ENCODE measurements around the gene TMPRSS13.

TMPRSS13 gene

DNA sequence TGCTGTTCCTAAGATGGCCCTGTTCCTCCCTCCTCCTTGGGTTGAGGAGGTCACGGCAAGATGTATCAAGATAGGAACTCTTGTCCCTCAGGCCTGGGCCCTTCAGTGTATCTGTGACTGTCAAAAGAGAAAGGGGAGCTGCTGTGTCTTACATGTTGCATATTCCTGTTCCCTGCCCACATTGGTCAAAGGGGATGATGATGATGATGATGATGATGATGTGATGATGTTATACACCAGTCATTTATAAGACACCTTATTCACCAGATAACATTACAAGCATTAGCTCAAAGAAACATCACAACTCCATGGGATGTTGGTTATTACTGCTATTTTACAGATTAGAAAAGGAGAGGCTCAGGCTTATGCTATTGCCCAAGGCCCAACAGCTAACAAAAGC is 66.4 kb downstream of the TMPRSS13 start:
- H3K27ac ChIP-seq: no peak overlapping the region
- TF ChIP-seq, protein P1, sequence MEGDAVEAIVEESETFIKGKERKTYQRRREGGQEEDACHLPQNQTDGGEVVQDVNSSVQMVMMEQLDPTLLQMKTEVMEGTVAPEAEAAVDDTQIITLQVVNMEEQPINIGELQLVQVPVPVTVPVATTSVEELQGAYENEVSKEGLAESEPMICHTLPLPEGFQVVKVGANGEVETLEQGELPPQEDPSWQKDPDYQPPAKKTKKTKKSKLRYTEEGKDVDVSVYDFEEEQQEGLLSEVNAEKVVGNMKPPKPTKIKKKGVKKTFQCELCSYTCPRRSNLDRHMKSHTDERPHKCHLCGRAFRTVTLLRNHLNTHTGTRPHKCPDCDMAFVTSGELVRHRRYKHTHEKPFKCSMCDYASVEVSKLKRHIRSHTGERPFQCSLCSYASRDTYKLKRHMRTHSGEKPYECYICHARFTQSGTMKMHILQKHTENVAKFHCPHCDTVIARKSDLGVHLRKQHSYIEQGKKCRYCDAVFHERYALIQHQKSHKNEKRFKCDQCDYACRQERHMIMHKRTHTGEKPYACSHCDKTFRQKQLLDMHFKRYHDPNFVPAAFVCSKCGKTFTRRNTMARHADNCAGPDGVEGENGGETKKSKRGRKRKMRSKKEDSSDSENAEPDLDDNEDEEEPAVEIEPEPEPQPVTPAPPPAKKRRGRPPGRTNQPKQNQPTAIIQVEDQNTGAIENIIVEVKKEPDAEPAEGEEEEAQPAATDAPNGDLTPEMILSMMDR (conservative IDR thresholded peaks at IDR 0.05): no peak

DNA sequence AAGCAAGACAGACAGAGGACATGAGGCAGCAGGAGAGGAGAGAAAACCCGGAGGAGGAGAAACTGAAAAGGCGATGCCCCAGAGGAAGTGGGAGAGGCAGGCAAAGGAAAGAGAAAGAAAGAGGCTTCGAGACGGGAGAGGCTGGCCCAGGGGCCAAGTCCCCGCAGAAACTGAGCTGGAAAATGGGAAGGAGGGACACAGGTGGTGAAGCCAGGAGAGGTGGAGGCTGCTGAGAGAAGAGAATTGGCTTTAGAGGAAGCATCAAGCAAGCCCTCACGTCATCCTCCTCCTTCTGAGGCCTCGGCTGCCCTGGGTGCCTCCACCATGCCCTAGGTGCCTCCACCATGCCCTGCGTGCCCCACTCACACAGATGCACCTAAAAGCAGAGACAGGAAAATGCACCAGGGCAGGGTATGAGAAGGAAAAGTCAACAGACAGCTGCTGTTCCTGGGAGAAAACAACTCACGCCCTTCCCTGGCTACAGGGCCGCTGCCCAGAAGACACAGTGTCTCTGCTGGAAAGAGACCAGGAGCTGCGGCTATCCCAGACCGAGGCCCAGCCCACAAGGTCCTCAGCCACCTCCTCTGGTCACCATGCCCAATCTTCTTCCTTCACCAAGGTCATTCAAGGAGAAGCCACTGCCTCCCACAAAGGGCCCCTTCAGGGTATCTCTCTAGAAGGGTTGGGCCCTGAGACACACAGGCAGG is 67.0 kb downstream of the TMPRSS13 start:
- TF ChIP-seq, protein P1 (conservative IDR thresholded peaks at IDR 0.05): no peak
- no peak overlapping the region for H3K27ac ChIP-seq

DNA sequence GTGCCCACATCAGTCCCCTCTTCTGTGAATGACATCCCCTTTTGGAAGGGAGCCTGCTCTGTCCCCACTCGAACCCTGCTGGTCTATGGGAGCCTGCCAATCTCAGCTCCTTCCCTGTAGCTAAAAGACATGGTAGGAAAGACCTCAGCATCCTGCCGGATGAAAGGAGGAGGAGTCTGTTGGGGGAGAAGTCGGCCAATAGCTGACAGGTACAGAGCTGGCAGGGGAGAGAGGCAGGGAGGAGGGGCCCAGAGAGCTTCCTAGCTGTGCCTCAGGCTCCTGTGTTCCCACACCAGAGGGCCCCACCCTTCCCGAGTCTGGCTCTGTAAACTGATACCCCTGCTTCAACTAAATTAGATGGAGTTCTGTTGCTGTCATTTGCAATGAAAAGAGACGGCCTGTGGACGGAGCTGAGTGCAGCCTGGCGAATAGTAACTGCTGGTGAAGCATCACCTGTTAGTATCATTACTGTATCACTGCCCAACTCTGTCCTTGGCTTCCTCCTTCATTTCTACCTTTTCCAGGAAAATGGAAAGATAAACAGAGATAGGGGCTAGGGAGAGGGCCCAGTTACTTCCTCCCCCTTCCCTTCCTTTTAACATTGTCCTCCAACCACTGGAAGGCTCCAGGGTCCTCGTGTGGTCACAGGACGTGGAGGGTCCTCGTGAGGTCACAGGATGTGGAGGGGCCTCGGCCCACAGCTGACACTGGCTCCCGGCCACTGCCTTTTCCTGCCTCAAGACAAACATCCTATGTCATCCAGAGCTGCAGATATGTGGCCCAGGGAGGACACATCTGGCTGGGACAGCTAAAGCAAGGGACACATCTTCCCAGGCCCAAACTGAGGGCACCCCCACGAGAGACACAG is 67.8 kb downstream of the TMPRSS13 start:
- TF ChIP-seq, protein P1 (conservative IDR thresholded peaks at IDR 0.05): no peak
- no peak overlapping the region for H3K27ac ChIP-seq

DNA sequence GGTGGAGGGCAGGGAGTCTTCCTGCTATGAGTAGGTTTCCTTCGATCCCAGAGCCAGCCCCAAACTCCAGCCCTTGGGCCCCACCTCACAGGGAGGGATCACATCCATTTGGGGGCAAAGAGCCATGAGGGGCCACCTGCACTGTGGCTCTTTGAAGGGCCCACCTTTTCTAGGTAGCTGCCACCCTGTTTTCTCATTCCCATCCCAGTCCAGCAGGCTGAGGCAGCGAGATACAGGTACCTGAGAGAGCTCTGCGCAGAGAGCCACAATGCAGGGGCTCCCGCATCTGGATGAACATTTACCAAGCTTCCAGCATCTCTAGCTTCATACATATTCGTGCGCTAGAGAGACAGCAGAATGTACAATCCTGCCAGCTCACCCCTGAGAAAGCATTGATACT is 69.1 kb downstream of the TMPRSS13 start:
- TF ChIP-seq, protein P1 (conservative IDR thresholded peaks at IDR 0.05): no peak
- H3K27ac ChIP-seq: no peak overlapping the region

DNA sequence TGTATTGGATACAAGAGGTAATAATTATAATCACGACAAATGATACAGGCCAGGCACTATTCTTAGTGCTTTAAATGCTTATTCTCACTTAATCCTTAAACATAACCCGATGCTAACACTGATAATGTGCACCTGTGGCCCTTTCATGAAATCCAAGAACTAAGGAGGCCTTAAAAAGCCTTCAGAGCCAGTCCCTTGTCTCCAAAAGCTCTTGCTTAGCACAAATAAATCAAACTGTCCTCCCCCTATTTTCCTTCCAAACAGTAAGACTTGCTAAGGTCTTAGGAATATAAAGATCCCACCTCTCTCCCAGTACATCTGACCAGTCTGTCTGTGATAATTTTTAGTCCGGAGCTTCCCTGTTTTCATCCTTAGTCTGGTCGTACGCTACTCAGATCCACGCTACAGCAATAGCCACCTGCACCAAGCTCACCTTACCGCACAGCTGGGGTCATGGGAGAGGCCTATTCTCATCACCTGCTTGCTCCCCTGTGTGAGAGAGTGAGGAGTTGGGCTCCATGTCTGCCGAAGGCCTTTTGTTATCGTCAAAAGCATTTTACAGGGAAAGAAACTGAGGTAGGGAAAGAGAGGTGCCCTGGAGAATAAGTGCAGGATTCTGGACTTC is 69.6 kb downstream of the TMPRSS13 start:
- H3K27ac ChIP-seq: no peak overlapping the region
- TF ChIP-seq, protein P1 (conservative IDR thresholded peaks at IDR 0.05): no peak

DNA sequence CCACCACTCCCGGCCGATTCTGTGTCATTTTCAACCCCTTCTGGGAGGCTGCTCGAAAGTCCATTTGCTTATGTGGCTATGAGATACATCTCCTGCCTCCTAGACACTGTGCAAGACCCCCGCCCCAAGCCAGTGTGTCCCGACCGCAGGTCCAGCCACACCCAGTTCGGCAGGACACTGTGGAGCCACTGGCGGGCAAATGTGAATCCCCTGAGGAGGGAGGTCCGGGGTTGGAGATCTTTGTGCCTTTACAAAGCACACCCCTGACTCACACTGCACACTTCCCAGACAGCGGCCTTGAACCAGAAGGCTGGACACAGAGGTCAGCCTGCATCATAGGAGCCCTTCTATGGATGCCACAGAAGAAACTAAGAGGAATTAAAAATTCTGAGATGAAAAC is 70.1 kb downstream of the TMPRSS13 start:
- TF ChIP-seq, protein P1 (conservative IDR thresholded peaks at IDR 0.05): no peak
- no peak overlapping the region for H3K27ac ChIP-seq

DNA sequence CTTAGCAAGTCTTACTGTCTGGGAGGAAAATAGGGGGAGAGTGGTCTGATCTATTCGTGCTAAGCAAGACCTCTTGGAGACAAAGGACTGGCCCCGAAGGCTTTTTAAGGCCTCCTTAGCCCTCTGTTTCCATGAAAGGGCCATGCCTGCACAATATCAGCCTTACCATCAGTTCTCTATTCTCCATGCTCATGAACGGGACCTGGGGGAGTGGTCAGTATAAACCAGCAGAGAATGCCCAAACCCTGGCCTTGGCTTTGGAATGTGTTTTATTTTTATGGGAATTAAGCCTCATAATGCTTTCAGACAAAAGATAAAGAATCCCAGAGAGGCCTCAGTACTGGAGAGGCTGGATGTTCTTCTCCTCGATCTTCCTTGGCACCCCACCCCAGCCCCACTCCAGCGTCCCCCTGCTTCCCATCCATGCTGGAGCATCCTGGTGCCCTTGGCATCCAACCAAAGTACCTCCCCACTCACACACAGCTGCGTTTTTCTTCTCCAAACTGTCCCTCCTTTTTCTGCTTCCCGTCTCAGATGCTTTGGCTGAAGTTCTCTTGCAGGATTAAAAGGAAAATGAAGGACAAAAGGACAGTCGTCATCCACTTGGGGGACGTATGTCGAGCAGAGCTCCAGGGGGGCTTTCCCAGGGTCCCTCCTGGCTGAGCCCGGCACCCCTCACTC is 71.3 kb downstream of the TMPRSS13 start:
- no peak overlapping the region for H3K27ac ChIP-seq
- TF ChIP-seq, protein P1 (conservative IDR thresholded peaks at IDR 0.05): no peak
